NCI-H1105 (cell line): ENCODE data around the gene CCSER1.
"Not testable (repeated sequence)": the region's sequence is repeated elsewhere in the genome, so short reads cannot be mapped to it uniquely, and the experiment has no call there.

Experiments used
- DNase-seq: peaks from one replicate; lab custom pipeline; 2025; lab: John Stamatoyannopoulos, UW

The CCSER1 gene

GRCh38 chr4:90445380-90445779, 318.2 kb downstream of the CCSER1 start:
- DNase-seq, result no peak

GRCh38 chr4:90449626-90450025, 322.4 kb downstream of the CCSER1 start:
- no peak for DNase-seq

DNA sequence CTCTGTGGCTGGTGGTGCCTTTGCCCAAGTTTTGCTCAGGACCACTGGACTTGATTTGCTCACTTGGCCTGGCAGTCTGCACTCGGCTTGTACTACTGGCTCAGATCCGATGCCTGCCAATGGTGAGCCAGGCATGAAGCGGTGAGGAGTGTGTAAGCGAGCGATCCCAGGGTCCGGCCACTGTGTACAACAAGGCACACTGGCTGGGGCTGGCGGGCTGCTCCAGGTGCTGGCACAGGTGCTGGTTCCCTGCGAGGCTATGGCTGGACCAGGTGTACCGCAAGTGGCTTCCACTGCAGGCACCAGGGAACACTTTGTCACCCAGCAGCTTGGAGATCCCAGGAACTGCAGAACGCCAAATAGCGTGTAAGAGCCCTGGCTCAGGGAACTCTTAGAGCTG, 329.7 kb downstream of the CCSER1 start:
- no peak for DNase-seq

GRCh38 chr4:90457817-90458216, 330.6 kb downstream of the CCSER1 start:
- DNase-seq, result no peak

GRCh38 chr4:90458576-90458975, 331.4 kb downstream of the CCSER1 start:
- DNase-seq, result no peak

GRCh38 chr4:90474484-90474883, 347.3 kb downstream of the CCSER1 start:
- no peak for DNase-seq

GRCh38 chr4:90476019-90476418, 348.8 kb downstream of the CCSER1 start:
- no peak for DNase-seq

DNA sequence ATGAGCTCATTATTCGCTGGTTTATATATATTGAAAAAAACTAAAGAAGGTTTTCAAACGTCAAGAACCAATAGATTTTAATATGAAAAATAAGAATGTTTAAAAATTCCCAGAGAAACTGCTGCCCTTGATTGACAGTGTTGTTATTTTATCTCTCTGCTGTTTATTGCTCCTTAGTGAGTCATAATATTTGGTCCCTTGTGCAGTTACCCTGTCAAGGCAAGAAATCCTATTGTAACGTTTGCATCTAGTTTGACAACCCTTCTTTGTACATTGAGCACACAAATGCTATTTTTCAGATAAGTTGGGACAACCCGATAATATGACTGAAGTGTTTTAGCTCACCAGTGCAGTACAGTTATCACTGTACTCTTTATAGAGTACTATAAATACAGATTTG, 349.4 kb downstream of the CCSER1 start:
- no peak for DNase-seq

- not testable (repeated sequence) for DNase-seq
These were observed 357.7 kb downstream of the CCSER1 start for GRCh38 chr4:90484894-90485293.

DNA sequence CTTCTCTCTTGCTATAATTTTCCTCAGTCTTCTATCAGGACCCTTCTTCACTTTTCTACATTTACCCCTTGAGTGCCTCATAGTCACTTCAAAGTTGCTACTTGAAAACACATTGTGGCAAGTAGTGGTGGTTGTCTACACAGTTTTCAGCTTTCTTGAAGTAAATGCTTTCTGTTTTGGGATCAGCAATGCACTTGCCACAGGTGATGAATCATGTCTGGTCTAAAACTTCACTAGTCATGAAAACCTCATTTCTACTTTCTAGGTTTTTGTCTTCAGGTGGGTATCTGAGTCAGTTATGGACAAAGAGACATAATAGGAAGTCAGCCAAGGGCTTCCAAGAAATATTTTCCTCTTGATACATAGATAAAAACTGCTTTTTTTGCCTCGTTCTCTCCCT, 359.2 kb downstream of the CCSER1 start:
- DNase-seq, result no peak

DNA sequence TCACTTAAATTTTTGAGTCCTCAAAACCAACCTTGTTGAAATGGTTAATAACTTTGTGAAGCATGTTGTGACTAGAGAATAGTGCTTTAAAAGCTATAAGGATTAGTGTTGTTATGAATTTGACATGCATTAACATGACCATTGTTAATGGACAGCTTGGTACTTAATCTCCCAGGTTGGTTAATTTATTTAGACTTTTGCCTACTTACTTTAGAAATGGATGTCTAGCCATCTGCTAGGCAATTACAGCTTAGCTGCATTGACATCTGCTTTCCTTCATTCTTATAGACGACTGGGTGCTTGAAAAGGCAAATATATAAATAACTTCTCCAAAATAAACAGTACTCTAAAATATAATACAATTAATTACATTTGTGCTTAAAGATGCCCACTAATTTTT, 368.0 kb downstream of the CCSER1 start:
- peak; percentile 15 for DNase-seq

DNA sequence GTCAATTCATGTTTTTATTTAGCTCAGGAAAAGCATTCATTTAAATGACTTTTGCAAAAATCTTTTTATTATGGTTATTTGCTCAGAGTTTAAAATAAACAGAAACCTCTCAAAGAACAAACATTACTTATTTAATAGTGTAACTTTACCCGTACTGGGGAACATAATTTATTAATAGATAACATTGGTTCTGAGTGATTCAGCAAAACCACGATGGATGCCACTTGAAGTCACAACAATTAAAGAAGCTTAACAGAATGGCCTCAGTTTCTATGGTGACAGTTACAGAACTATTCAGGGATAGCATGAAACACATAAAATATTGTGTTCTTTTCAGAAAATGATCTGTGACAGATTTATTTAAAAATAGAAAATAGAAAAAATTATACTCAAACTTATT, 368.7 kb downstream of the CCSER1 start:
- no peak for DNase-seq

GRCh38 chr4:90498175-90498574, 371.0 kb downstream of the CCSER1 start:
- DNase-seq, result no peak

- no peak for DNase-seq
These were observed 376.5 kb downstream of the CCSER1 start for GRCh38 chr4:90503677-90504076.

DNA sequence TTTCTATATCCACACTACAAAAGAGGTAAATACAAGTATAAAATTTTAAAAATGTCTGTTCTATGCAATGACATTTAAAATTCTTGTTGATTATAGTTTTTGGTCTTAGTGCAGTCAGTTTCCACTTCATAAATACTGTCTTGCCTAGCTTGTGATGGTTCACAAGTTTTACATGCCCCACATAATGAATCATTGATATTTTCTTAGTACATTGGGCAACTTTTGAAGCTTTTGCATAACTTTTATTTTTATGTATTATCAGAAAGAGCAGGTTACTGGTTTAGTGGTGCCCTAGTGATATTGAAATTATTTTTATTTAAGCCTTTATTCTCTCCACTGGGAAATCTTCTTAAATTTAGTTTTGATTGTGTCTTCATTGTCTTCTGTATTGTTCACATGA, 388.0 kb downstream of the CCSER1 start:
- DNase-seq, result no peak

DNA sequence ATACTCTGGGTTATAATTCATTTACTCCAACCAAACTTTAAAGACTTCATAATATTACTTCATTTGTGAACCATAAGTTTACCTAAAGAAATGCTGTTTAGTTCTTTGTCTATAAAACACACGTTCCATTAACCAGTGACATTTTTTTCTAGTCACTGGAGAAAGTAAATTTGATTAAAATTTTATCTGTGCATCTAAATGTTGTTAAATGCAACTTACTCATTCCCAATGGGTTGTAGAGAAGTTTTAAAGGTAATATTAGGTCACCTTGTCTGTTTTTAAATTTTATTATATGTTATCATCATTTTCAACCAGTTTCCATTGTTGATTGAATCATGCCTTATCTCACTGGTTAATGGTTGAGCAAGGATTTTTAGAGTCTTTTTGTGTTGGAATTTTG, 401.4 kb downstream of the CCSER1 start:
- no peak for DNase-seq

DNA sequence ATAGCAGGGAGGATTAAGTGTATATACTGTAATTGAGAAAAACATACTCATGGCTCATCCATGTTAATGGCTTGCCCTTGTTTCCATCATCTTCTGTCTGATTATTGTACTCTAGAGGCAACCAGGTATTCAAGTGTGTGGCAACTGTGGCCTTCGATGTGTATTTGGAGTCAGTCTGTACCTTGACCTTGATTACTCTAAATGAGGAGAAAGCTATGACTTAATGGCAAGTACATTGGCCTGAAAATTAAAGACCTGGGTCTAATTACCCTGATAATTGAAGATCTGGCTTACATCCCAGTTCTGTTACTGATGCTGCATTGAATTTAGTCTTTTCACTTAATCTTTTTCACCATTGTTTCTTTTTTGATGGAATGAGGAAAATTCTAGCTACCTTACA, 409.2 kb downstream of the CCSER1 start:
- DNase-seq, result peak; percentile 77

GRCh38 chr4:90537491-90537890, 410.3 kb downstream of the CCSER1 start:
- no peak for DNase-seq

- no peak for DNase-seq
These were observed 413.3 kb downstream of the CCSER1 start for GRCh38 chr4:90540536-90540935.

- DNase-seq, result no peak
These were observed 415.0 kb downstream of the CCSER1 start for GRCh38 chr4:90542216-90542615.

DNA sequence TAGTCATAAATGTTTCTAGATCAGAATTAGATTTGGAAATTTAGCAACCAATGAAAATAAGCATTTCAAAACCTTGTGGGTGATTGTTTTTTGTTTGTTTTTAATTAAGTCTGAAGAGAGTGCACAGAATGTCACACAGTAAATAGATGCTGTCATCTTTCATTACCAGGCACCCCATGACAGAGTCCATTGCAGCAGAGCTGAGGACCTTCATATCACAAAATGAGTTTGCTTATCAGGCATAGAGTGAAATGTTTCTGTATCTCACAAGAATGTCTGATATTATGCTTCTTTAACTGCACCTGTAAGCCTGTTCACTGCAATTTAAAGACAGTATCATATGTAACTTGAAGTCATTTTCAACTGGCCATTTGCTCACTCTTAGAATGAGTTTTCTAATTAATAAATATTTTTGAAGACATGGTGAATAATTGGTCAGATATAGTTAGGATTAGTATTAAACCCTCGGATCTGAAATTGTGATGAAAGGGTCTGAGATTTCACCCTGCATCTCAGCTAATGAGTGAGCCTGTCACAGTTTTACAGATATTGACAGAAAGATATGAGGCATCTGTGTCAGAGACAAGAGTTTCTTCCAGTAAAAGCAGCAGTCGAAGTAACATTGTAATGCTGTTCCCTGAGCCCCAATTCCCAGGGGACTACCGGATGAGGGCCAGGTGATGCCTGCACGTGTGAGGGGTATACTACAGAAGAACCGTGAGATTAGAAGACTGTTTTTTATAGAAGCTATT, 416.4 kb downstream of the CCSER1 start:
- DNase-seq, result no peak

- no peak for DNase-seq
These were observed 417.4 kb downstream of the CCSER1 start for GRCh38 chr4:90544532-90545045.

DNA sequence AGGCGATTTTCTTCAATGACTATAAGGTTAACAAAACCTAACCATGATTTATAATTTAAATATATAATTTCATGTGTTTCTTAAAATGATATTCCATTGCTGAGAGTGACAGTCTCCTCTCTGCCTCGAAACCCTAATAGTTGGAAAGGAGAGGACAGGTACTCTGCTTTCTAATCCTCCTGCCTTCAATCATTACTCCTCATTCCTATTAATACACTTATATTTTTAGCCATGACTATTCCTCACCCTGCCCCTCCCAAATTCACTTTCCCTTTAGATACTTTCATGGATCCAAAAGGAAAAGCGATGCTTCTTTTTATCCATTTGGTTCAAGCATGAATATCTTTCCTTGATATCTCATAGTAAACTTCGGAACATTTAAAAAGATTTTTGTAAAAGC, 418.2 kb downstream of the CCSER1 start:
- DNase-seq, result no peak

DNA sequence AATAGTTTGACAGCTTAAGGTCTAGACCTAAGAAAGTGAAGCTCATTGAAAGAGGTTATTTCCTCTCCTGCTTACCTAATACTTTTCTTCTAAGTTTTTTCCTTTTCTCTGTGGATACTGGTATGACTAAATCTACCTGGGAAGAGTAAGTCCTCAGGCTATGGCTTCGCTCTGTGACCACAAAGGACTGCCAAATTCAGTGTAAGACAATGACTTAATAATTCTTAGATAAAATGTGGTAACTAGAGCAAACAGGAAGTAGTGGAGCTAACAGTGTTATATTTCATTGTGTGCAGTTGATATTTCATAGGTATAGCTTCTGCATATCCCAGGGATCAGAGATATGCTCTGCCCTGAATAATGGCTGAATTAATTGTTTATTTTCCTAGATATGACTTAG, 418.9 kb downstream of the CCSER1 start:
- DNase-seq, result no peak
